ENCODE results near the gene PODN. TPM values are rescaled to one million over a fixed set of nuclear protein-coding genes. Genes with fewer than 3 reads are reported as not detected.

PODN gene
- total and polyA plus RNA-seq, 12 donors, result 0.78 to 45.4 (median 16.0) TPM

DNA sequence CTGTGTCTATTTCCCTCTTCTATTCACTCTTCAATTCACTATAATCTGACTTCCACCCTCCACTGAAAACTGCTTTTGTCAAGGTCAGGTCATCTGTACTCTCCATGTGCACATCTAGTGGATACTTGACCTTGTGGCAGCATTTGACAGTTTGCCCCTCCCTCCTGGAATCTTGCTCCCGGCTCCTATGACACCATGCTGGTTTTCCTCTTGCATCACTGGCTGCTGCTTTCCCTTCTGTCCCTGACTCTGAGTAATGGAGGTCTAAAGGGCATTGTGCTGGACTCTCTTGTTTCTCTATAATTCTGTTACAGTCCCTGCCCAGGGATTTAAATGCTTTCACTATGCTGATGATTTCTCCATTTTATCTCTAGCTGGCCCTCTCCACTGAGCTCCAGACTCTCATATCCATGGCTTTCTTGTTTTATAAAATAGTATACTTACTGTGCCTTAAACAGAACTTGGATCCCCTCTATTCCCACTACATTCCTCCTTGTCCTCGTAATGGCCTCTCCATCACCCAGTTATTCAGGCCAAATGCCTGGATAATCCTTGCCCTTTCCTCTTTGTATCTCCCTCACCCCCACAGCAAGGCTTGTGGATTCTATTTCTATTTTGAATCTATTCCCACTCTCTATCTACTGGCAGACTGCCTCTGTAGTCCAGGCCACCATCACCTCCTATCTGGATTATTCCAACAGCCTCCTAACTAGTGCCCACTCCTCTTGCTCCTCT lies 36.8 kb upstream of the PODN start:
- no peaks in the 10 kb centered on the region for H3K27me3 ChIP-seq
- H3K4me1 ChIP-seq (replicated peaks in 1 of 2), result peaks cover 10 to 21% of the 10 kb centered on the region in 2 donors
- TF ChIP-seq, protein P1, sequence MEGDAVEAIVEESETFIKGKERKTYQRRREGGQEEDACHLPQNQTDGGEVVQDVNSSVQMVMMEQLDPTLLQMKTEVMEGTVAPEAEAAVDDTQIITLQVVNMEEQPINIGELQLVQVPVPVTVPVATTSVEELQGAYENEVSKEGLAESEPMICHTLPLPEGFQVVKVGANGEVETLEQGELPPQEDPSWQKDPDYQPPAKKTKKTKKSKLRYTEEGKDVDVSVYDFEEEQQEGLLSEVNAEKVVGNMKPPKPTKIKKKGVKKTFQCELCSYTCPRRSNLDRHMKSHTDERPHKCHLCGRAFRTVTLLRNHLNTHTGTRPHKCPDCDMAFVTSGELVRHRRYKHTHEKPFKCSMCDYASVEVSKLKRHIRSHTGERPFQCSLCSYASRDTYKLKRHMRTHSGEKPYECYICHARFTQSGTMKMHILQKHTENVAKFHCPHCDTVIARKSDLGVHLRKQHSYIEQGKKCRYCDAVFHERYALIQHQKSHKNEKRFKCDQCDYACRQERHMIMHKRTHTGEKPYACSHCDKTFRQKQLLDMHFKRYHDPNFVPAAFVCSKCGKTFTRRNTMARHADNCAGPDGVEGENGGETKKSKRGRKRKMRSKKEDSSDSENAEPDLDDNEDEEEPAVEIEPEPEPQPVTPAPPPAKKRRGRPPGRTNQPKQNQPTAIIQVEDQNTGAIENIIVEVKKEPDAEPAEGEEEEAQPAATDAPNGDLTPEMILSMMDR (IDR thresholded peaks at IDR 0.05), result no peak
- TF ChIP-seq POLR2A (IDR thresholded peaks at IDR 0.05), result no peak
- WGBS, 4 donors, result 22 to 36% (median 32%) methylated on average over 2 of the region's 2 CpGs
- DNase-seq, result peak; percentile 61 to 92 (median 84)
- no peaks in the 10 kb centered on the region for H3K9me3 ChIP-seq (replicated peaks in 1 of 3)
- H3K27ac ChIP-seq, result peak overlapping the region; percentile 68 to 87 (median 75)
- peak overlapping the region in 1 of 4 donors; percentile 24 for H3K4me3 ChIP-seq
- intact Hi-C loops (cut with DNase I), result no loop called here
- peaks cover 0 to 3% of the 10 kb centered on the region in 2 donors for H3K36me3 ChIP-seq (replicated peaks in 1 of 2)

DNA sequence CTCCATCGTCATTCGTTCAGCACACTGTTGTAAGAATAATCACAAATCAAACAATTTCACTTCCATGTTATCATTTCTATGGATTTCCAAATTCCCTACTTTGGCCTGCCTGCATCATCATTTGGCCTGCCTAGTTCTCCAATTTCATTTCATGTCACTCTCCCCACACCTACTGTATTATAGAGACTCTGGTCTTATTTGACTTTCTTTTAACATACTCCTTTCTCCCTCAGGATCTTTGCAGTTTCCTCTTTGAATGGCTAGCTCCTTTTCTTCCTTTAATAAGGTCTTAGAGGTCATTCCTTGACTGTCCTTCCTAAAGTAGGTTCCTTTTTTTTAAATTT lies 36.3 kb upstream of the PODN start:
- intact Hi-C loops (cut with DNase I), result no loop called here
- Histone ChIP-seq H3K4me1 (replicated peaks in 1 of 2) (peaks cover 10 to 21% of the 10 kb centered on the region in 2 donors), H3K4me3 (peak overlapping the region in 1 of 4 donors; percentile 24), H3K27ac (peak overlapping the region; percentile 68 to 87 (median 75)), H3K9me3 (replicated peaks in 1 of 3) (no peaks in the 10 kb centered on the region), H3K36me3 (replicated peaks in 1 of 2) (peaks cover 0 to 3% of the 10 kb centered on the region in 2 donors), H3K27me3 (no peaks in the 10 kb centered on the region)
- TF ChIP-seq, protein P1 (IDR thresholded peaks at IDR 0.05), result no peak
- TF ChIP-seq POLR2A (IDR thresholded peaks at IDR 0.05), result no peak
- no peak for DNase-seq
- 61 to 83% (median 65%) methylated on average over 2 of the region's 2 CpGs for WGBS, 4 donors

DNA sequence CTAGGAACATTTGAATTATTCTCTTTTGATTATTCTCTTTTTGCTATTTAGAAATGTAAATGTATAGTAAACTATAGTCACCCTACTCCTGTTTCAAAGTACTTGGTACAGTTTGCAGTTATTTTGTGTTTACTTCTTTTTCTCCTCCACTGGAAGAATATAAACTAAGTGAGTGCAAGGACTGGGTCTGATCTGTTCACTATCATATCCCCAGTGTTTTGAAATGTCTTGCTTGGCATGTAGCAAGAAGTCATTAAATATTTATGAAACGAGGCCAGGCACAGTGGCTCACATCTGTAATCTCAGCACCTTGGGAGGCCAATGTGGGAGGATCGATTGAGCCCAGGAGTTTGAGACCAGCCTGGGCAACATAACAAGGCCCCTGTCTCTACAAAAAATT lies 35.8 kb upstream of the PODN start:
- intact Hi-C loops (cut with DNase I), result no loop called here
- Histone ChIP-seq H3K27me3 (no peaks in the 10 kb centered on the region), H3K27ac (peak overlapping the region in 2 of 5 donors; percentile 1 to 11), H3K36me3 (replicated peaks in 1 of 2) (peaks cover 0 to 3% of the 10 kb centered on the region in 2 donors), H3K9me3 (replicated peaks in 1 of 3) (no peaks in the 10 kb centered on the region), H3K4me3 (no peak overlapping the region), H3K4me1 (replicated peaks in 1 of 2) (peaks cover 10 to 21% of the 10 kb centered on the region in 2 donors)
- DNase-seq, result no peak
- 59 to 75% (median 64%) methylated on average over 2 of the region's 2 CpGs for WGBS, 4 donors
- TF ChIP-seq, protein P1 (IDR thresholded peaks at IDR 0.05), result no peak
- TF ChIP-seq POLR2A (IDR thresholded peaks at IDR 0.05), result no peak

DNA sequence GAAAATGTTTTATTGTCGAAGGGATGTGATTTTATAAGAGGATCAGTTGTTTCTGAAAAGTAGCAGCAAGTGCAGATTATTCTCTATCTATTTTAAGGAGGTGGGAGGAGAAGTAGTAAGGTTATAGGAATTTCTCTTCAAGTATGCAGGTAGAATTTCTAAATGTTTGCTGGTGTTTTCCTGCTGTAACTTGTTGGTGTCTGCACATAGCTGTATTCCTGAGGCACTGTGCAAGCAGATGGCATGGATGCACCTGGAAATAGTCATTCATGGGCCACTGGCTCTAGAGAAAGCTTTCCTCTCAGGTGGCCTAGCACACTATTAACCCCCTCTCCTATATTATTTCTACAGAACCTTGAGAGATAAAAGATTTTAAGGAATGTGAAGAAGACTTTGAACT lies 30.3 kb upstream of the PODN start:
- Histone ChIP-seq H3K4me3 (no peak overlapping the region), H3K4me1 (replicated peaks in 1 of 2) (no peaks in the 10 kb centered on the region), H3K9me3 (replicated peaks in 1 of 3) (no peaks in the 10 kb centered on the region), H3K36me3 (replicated peaks in 1 of 2) (peaks cover 0 to 3% of the 10 kb centered on the region in 2 donors), H3K27ac (no peak overlapping the region), H3K27me3 (no peaks in the 10 kb centered on the region)
- WGBS, 4 donors, result 88 to 98% (median 93%) methylated on average over 1 of the region's 1 CpG
- TF ChIP-seq, protein P1 (IDR thresholded peaks at IDR 0.05), result no peak
- TF ChIP-seq POLR2A (IDR thresholded peaks at IDR 0.05), result no peak
- DNase-seq, result no peak
- intact Hi-C loops (cut with DNase I), result no loop called here
